GM19467 (cell line): ENCODE results near the gene WIPI1.
"Not testable (repeated sequence)": the region's sequence is repeated elsewhere in the genome, so short reads cannot be mapped to it uniquely, and the experiment has no call there.

Source experiments
- ATAC-seq: cut with Tn5 transposase; IDR thresholded peaks from one replicate; pipeline ENCODE4 v1.9.1; 2021; ENCODE audit warnings: mild to moderate bottlenecking, moderate library complexity; ENCODE audit not compliant: unreplicated experiment

The WIPI1 gene

DNA sequence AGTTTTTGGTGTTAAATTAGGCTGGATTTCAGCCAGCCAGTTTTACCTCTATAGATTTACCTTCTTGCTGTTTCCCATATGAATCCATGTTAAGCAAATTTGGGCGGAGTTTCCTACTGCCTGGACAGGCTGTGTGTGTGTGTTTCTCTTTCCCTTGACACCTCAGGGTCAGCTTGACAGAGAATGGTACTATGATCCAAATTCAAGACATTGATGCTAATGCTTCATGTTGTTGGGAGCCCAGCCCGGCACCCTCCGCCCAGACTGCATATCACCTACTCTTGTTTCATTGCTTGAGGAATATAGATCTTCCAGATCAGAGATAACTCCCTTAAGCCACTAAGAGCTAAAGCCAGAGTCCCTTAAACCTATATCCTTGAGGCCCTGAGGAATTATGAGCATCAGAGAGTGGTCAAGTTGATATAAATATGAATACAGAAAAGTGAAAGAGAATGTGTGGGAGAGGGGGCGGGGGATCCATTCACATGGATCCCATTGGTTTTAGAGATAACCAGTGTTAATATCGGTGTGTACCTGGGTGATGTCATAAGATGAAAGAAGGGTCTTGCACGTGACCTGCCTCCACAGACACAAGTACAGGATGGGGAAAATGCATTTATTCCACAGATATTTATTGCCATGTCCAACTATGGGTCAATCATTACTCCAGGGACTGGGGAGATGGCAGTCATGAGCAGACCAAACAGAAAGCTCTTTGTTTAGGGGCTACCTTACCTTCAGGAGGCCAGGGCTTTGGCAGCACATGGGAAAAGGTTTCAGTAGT, 69.7 kb downstream of the WIPI1 start:
- no peak for ATAC-seq

- no peak for ATAC-seq
Measured at GRCh38 chr17:68385490-68386215, 71.6 kb downstream of the WIPI1 start.

DNA sequence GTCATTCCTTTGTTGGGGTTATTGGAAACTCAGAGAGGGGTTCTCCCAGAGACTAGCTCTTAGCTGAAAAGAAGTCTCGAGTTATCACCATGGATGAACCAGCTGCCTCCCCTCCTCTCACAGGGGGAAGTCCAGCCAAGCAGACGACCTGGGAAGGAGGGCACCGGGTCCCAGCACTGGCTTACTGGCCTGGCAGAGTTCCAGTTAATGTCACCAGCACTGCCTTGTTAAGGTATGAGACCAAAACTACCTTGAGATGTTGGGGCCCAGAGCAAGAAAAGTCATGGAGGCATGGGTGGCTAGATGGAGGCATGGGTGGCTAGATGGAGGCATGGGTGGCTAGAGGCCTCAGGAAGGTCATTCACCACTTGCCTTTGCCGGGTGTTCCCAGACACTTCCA, 72.4 kb downstream of the WIPI1 start:
- no peak for ATAC-seq

- ATAC-seq: no peak
Measured at GRCh38 chr17:68384471-68384870, 72.8 kb downstream of the WIPI1 start.

DNA sequence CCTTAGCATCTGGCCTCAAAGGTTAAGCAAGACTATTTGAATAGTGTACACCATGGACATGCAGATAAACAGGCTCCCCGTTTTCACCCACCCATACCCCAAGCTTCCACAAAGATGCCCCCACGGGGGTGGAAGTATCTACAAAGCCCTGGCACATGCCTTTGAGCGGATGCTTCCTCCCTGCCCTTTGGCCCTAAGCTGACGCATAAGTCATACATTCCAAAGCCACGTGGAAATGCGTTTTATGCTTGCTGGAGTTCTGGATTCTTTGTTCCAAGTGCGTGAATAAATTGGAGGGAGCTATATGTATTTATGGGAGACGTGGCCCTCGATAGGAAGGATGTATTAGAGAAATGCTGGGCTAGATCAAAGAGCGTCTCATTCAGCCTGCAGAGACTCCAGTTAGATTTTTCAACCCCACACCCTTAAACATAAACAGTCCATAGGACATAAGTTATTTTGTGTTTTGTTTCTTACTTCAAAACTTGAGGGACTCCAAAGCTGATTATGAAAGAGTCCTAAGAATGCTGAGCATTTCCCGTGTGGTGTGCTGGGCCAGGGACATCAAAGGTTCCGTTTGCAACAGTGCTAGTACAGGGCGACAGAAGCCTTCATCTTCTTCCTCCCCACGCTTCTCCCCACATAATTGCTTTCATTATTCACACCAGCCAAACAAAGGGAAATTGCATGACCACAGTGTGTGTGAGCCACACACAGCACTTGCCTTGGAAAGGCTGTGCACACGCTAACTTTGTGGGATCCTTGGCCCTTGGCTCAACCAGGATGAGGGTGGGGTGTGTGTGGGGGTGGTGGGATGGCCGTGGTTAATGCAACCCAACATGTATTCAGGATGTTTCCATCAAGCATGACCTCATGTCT, 73.6 kb downstream of the WIPI1 start:
- no peak for ATAC-seq

DNA sequence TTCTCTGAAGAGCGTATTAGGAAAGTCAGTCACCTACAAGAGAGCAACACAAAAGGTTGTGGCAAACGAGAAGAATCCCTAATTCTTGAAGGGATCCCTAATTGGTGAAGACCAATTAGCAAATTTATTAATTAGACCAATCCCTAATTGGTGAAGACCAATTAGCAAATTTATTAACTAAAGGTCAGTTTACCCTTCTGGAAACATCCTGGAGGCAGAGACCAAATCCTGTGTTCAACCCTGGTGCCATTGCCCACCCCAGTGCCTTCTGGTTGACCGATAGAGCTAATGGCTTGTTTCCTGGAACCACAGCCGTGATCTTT, 74.2 kb downstream of the WIPI1 start:
- ATAC-seq: no peak

DNA sequence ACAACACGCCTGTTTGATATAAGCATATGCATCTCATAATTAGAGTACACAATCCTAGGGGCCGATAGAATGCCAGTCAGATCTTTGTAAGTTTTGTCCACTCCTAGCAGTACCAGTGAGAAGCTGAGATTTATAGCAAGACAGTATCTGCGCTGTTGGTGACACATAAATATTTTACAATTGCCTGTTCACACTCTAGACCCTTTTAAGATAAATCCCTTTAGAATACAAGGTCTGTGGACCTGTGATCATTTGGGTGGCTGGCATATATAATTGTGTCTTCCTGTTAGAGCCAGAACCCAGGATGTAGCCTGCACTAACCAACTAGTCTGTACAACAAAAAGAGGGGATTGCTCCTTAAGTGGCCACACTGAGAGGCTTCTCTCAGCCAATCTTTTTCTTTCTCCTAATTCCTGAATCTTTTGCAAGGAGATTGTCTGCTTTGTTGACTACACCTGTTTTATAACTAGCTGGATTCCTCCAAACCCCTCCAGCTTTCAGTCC, 74.7 kb downstream of the WIPI1 start:
- no peak for ATAC-seq

DNA sequence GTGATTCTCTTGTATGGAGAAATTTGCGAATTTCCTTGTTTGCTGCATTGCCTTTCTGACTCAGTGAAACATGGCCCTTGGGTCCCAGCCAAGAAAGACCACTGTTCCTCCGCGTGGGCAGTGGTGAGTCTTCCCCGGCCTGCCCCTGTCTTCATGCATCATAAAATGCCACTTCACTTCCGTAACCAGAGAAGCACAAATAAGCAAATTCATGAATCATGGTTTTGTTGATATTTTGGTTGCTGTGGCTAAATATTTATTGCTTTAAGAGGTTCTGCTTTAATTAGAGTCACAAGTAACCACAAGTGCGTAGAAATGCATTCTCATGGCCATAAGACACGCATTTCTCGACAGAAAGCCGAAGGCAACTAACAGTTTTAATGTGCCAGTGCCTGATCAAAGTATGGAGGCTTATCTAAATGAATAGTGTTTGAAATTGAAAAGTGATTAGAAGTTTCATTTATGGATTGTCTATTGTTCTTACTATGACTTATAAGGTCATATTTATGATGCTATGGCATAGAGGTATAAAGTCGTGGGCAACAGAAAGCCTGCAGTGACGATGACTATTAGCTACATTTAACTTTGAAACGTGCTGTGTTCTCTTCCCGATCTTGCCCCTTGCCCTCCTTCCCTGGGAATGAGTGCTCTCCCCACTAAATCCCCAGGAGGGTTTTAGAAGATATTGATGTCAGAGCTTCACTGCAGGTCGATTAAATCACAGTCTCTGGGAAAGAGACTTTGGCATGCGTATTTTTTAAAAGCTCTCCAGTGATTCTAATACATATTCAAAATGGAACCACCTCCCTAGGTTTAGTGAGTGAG, 76.0 kb downstream of the WIPI1 start:
- ATAC-seq: no peak

GRCh38 chr17:68379692-68380677, 77.3 kb downstream of the WIPI1 start:
- ATAC-seq: no peak

DNA sequence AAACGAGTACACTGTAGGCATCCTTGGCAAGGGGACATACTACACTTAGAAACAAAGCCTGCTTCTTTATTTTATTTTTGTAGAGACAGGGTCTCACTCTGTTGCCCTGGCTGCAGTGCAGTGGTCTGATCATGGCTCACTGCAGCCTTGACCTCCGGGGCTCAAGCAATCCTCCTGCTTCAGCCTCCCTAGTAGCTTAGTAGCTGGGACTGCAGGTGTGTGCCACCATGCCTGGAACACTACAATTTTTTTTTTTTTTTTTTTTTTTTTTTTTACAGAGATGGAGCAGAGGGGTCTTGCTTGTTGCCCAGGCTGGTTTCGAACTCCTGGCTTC, 78.2 kb downstream of the WIPI1 start:
- no peak for ATAC-seq

GRCh38 chr17:68378268-68379176, 78.8 kb downstream of the WIPI1 start:
- no peak for ATAC-seq

DNA sequence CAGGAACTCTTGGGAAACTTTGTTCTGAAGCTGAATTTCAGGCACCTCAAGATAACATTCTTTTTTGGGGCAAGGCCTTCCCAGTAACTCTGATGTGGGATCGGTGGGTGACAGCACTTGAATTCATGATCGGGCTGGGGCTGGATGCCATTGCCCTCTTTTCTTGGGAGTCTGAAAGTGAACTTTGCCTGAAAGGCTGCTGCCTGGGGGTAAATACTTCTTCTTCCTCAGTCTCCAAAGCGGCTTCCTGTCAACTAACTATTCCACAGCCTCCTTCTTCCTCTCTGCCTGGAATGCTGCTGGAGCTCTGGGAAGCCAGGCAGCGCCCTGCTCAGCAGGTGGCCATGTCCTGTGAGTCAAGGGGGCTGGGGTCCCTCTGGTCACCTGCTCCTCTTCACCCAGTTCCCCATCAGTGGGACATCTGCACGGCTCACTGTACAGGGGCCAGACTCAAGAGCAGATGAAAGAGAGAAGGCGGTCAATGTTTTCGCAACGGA, 79.5 kb downstream of the WIPI1 start:
- no peak for ATAC-seq

DNA sequence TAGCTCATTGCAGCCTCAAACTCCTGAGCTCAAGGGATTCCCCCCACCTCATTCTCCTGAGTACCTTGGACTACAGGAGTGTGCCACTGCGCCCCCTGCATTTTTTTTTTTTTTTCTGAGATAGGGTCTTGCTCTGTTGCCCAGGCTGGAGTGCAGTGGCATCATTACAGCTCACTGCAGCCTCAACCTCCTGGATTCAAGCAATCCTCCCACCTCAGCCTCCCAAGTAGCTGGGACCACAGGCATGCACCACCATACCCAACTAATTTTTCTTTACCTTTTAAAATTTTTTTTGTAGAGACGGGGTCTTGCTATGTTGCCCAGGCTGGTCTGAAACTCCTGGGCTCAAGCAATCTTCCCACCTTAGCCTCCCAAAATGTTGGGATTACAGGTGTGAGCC, 81.1 kb downstream of the WIPI1 start:
- not testable (repeated sequence) for ATAC-seq

DNA sequence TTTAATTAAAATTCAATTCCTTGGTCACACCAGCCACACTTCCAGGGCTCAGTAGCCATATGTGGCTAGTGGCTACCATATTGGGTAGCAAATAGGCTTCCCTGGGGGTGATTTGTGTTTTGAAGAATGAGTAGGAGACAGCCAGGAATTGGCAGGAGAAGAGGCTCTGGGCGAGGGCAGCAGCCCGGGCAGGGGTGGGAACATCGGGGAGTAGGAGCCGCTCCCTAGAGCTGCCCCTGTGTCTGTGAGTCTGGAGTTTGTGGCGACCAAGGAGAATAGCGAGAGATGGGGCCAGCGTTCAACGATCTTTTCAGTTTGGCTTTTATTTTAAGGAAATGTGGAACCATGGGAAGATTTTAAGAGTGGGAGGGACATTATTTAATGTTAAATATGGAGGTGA, 81.7 kb downstream of the WIPI1 start:
- ATAC-seq: no peak
